HFFc6 (cell line): ENCODE measurements around the gene PPP3R1. TPM values are rescaled to one million over a fixed set of nuclear protein-coding genes. Genes with fewer than 3 reads are reported as not detected.
A peak's percentile ranks its signal among the peaks of the same experiment; 100 is the strongest.

ENCODE experiments used
- DNase-seq: peaks from one replicate; pipeline ENCODE4 v3.0.0-alpha.2; 2018
- H3K27ac Mint-ChIP-seq: 2 replicates; pipeline ENCODE4 v1.8.0; 2020; ENCODE audit warnings: mild to moderate bottlenecking, mixed read lengths
- H3K27me3 Mint-ChIP-seq: 2 replicates; pipeline ENCODE4 v1.8.0; 2021; ENCODE audit warnings: mild to moderate bottlenecking, moderate library complexity, mixed read lengths; ENCODE audit not compliant: insufficient read depth
- H3K36me3 Mint-ChIP-seq: 2 replicates; pipeline ENCODE4 v1.8.0; 2021; ENCODE audit warnings: low read depth, mixed read lengths
- H3K4me1 Mint-ChIP-seq: 2 replicates; pipeline ENCODE4 v1.8.0; 2020; ENCODE audit warnings: low read depth, mixed read lengths
- H3K4me3 Mint-ChIP-seq: 2 replicates; pipeline ENCODE4 v1.8.0; 2020; ENCODE audit warnings: mild to moderate bottlenecking, moderate library complexity, mixed read lengths
- H3K9me3 Mint-ChIP-seq: 2 replicates; pipeline ENCODE4 v1.8.0; 2020; ENCODE audit warnings: mild to moderate bottlenecking, mixed read lengths
- CTCF ChIP-seq: fragments of 200-600 bp; sonication (generic); IDR thresholded peaks from 2 replicates; pipeline ENCODE4 v1.5.0; 2021; ENCODE audit warnings: antibody characterized with exemption, mild to moderate bottlenecking
- total RNA-seq, 6 experiments: library from RNA; stranded (reverse); fragmentation: NEBNext Ultra II Directional; extraction: Animal tissue kit (Norgen Biotek cat#: 25700); gene quantifications; 2 replicates in 1 of 6; 3 replicates in 5 of 6; pipeline ENCODE4 v1.2.3, GENCODE V29; 2021

The PPP3R1 gene
- total RNA-seq, 6 experiments from 2014 or later = 60.0 to 67.0 (median 63.0) TPM

GRCh38 chr2:68152681-68153347 is 99.5 kb downstream of the PPP3R1 start:
- no peak for TF ChIP-seq CTCF
- Mint-ChIP-seq H3K27me3 (peaks cover 3% of the 10 kb centered on the region; the same call in 1 of the 2 replicates), H3K36me3 (no peaks in the 10 kb centered on the region), H3K27ac (no peak overlapping the region), H3K4me3 (no peak overlapping the region), H3K4me1 (peaks cover 25% of the 10 kb centered on the region), H3K9me3 (no peaks in the 10 kb centered on the region)
- no peak for DNase-seq

- no peaks in the 10 kb centered on the region for H3K36me3 Mint-ChIP-seq
- peak overlapping the region; percentile 60 for H3K27ac Mint-ChIP-seq
- no peaks in the 10 kb centered on the region for H3K9me3 Mint-ChIP-seq
- no peak for DNase-seq
- TF ChIP-seq CTCF = no peak
- peaks cover 16% of the 10 kb centered on the region for H3K4me1 Mint-ChIP-seq
- no peak overlapping the region for H3K4me3 Mint-ChIP-seq
- H3K27me3 Mint-ChIP-seq = no peaks in the 10 kb centered on the region
Measured at GRCh38 chr2:68151037-68151436, 101.3 kb downstream of the PPP3R1 start.

GRCh38 chr2:68141875-68142274 is 110.5 kb downstream of the PPP3R1 start:
- Mint-ChIP-seq H3K27me3 (no peaks in the 10 kb centered on the region), H3K36me3 (no peaks in the 10 kb centered on the region; the same call in 1 of the 2 replicates), H3K4me1 (no peaks in the 10 kb centered on the region), H3K9me3 (no peaks in the 10 kb centered on the region), H3K4me3 (no peak overlapping the region), H3K27ac (no peak overlapping the region)
- no peak for DNase-seq
- TF ChIP-seq CTCF = no peak

GRCh38 chr2:68135448-68136320 is 116.6 kb downstream of the PPP3R1 start:
- peaks cover 4% of the 10 kb centered on the region; the same call in 1 of the 2 replicates for H3K36me3 Mint-ChIP-seq
- TF ChIP-seq CTCF = no peak

GRCh38 chr2:68134554-68134953 is 117.8 kb downstream of the PPP3R1 start:
- no peak overlapping the region for H3K4me3 Mint-ChIP-seq
- H3K36me3 Mint-ChIP-seq = peaks cover 4% of the 10 kb centered on the region; the same call in 1 of the 2 replicates
- no peak for DNase-seq
- no peak for TF ChIP-seq CTCF
- H3K27ac Mint-ChIP-seq = no peak overlapping the region
- no peaks in the 10 kb centered on the region for H3K4me1 Mint-ChIP-seq
- no peaks in the 10 kb centered on the region for H3K9me3 Mint-ChIP-seq
- no peaks in the 10 kb centered on the region; the same call in 1 of the 2 replicates for H3K27me3 Mint-ChIP-seq

More at GRCh38 chr2:68135448-68136320, 116.6 kb downstream of the PPP3R1 start:
- H3K4me3 Mint-ChIP-seq = no peak overlapping the region
- no peaks in the 10 kb centered on the region; the same call in 1 of the 2 replicates for H3K27me3 Mint-ChIP-seq
- H3K27ac Mint-ChIP-seq = no peak overlapping the region
- H3K9me3 Mint-ChIP-seq = no peaks in the 10 kb centered on the region
- DNase-seq = no peak
- no peaks in the 10 kb centered on the region for H3K4me1 Mint-ChIP-seq
